Ovary (tissue), 3 donors: ENCODE data around the gene LRP1-AS.

Experiments used
- CTCF ChIP-seq, 3 donors: fragments of 450-650 bp in 2 of 3; fragments of 200-600 bp in 1 of 3; IDR thresholded peaks; one replicate each; pipeline versions ENCODE4 v1.5.1 to v1.8.0; 2016 to 2022; ENCODE audit warnings: antibody characterized with exemption in 3 of 3, mild to moderate bottlenecking in 1 of 3
- EP300 ChIP-seq: sonication (generic); formaldehyde crosslinking; IDR thresholded peaks from one replicate; pipeline ENCODE4 v1.6.1; 2017; ENCODE audit warnings: antibody characterized with exemption
- POLR2A ChIP-seq: fragments of 450-650 bp; IDR thresholded peaks from one replicate; pipeline ENCODE4 v1.6.1; 2017; ENCODE audit warnings: antibody characterized with exemption, mild to moderate bottlenecking, moderate library complexity
- donor health status: DM: no; HTN: no; CAD: no.

- TF ChIP-seq POLR2A (no peak), CTCF (IDR thresholded peaks at IDR 0.05) (no peak), EP300 (no peak)
Observed at GRCh38 chr12:57098546-57098945, 48.9 kb downstream of the LRP1-AS start.
